Measurements from ENCODE around the gene TCF7L2.
"Not testable (repeated sequence)": the region's sequence is repeated elsewhere in the genome, so short reads cannot be mapped to it uniquely, and the experiment has no call there.

TCF7L2 gene

GRCh38 chr10:113061054-113061430 is 111.0 kb downstream of the TCF7L2 start:
- no peak for DNase-seq (ENCODE audit: low spot score)
- TF ChIP-seq CTCF (IDR thresholded peaks at IDR 0.05; ENCODE audit: borderline replicate concordance, control extremely low read depth, extremely low read depth, insufficient read depth, missing control alignments): no peak
- in situ Hi-C loops (cut with MboI; ENCODE audit: low sequenced_read_pairs, unreplicated experiment): no loop called here

- in situ Hi-C loops (cut with MboI; ENCODE audit: low sequenced_read_pairs, unreplicated experiment): no loop called here
- no peak for TF ChIP-seq CTCF (IDR thresholded peaks at IDR 0.05; ENCODE audit: borderline replicate concordance, control extremely low read depth, extremely low read depth, insufficient read depth, missing control alignments)
- DNase-seq (ENCODE audit: low spot score): no peak
Measured at GRCh38 chr10:113061557-113061956, 111.5 kb downstream of the TCF7L2 start.

- DNase-seq (ENCODE audit: low spot score): no peak
- in situ Hi-C loops (cut with MboI; ENCODE audit: low sequenced_read_pairs, unreplicated experiment): no loop called here
- no peak for TF ChIP-seq CTCF (IDR thresholded peaks at IDR 0.05; ENCODE audit: borderline replicate concordance, control extremely low read depth, extremely low read depth, insufficient read depth, missing control alignments)
Measured at GRCh38 chr10:113063043-113063967, 113.3 kb downstream of the TCF7L2 start.

GRCh38 chr10:113064039-113064438 is 114.0 kb downstream of the TCF7L2 start:
- in situ Hi-C loops (cut with MboI; ENCODE audit: low sequenced_read_pairs, unreplicated experiment): no loop called here
- TF ChIP-seq CTCF (IDR thresholded peaks at IDR 0.05; ENCODE audit: borderline replicate concordance, control extremely low read depth, extremely low read depth, insufficient read depth, missing control alignments): no peak
- DNase-seq (ENCODE audit: low spot score): no peak

GRCh38 chr10:113066120-113066519 is 116.1 kb downstream of the TCF7L2 start:
- DNase-seq (ENCODE audit: low spot score); in situ Hi-C loops (cut with MboI; ENCODE audit: low sequenced_read_pairs, unreplicated experiment): not testable (repeated sequence)

- DNase-seq (ENCODE audit: low spot score): no peak
- TF ChIP-seq CTCF (IDR thresholded peaks at IDR 0.05; ENCODE audit: borderline replicate concordance, control extremely low read depth, extremely low read depth, insufficient read depth, missing control alignments): no peak
- in situ Hi-C loops (cut with MboI; ENCODE audit: low sequenced_read_pairs, unreplicated experiment): no loop called here
Measured at GRCh38 chr10:113066561-113067312, 116.7 kb downstream of the TCF7L2 start.

GRCh38 chr10:113067501-113067900 is 117.5 kb downstream of the TCF7L2 start:
- no peak for TF ChIP-seq CTCF (IDR thresholded peaks at IDR 0.05; ENCODE audit: borderline replicate concordance, control extremely low read depth, extremely low read depth, insufficient read depth, missing control alignments)
- DNase-seq (ENCODE audit: low spot score): no peak
- in situ Hi-C loops (cut with MboI; ENCODE audit: low sequenced_read_pairs, unreplicated experiment): no loop called here

Data from GM13976 (cell line).